SH-SY5Y (cell line): Measurements from ENCODE around the gene UBQLN1.
A peak's percentile ranks its signal among the peaks of the same experiment; 100 is the strongest.

ENCODE experiments used
- GATA2 ChIP-seq: IDR thresholded peaks from 2 replicates; pipeline ENCODE4 v1.6.1; 2011; ENCODE audit warnings: mild to moderate bottlenecking, low read depth, low read length
- GATA3 ChIP-seq: IDR thresholded peaks from 2 replicates; pipeline ENCODE4 v1.6.1; 2011; ENCODE audit warnings: low read depth, mild to moderate bottlenecking, low read length, moderate library complexity

DNA sequence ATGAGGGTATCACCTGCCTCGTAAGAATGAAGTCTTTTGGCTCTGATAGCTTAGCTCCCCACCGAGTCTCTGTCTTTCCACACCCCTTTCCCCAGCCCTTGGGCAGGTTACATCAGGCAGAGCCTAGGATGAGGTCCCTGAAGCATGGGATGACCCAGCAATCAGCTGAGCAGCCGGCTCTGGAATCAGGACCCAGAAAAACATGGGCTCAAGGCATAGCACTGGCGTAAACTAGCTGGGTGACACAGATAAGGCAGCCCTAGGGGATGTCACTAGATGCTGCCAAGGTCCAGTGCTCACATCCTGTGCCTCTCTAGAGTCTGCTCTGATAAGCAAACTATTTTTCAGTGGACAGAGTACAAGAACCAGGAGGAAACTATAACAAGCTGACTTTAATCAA is 58.2 kb downstream of the UBQLN1 start:
- peak; percentile 75 for TF ChIP-seq GATA2
- TF ChIP-seq GATA3: no peak
